ENCODE measurements around the gene APC2. TPM values are rescaled to one million over a fixed set of nuclear protein-coding genes. Genes with fewer than 3 reads are reported as not detected.

APC2 gene
- total RNA-seq, 4 donors from 2014 or later, result under 0.01 TPM; not detected in 3

DNA sequence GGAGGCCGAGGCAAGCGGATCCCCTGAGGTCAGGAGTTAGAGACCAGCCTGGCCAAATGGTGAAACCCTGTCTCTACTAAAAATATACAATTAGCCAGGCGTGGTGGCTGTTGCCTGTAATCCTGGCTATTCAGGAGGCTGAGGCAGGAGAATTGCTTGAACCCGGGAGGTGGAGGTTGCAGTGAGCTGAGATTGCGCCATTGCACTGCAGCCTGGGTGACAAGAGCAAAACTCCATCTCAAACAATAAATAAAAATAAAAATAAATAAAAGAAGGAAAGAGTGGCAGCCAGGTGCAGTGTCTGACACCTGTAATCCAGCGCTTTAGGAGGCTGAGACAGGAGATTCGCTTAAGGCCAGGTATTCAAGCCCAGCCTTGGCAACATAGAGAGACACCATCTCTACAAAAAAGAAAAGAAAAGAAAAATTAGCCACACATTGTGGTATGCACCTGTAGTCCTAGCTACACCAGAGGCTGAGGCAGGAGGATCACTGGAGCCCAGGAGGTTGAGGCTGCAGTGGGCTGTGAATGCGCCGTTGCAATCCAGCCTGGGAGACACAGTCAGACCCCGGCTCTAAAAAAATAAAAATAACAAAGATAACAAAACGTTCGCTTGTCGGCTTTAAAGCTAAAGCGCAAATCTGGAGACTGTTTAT lies 52.6 kb downstream of the APC2 start:
- peak overlapping the region in 2 of 4 donors; percentile 19 to 50 for H3K4me3 ChIP-seq
- no peak for DNase-seq
- intact Hi-C loops (cut with DNase I), result no loop called here
- H3K36me3 ChIP-seq, result peaks cover 0 to 16% (median 0%) of the 10 kb centered on the region in 3 donors
- peaks cover 0 to 39% (median 6%) of the 10 kb centered on the region in 4 donors for H3K27me3 ChIP-seq
- no peaks in the 10 kb centered on the region for H3K9me3 ChIP-seq
- 40 to 57% methylated on average over 11 to 14 of the region's 14 CpGs for WGBS, 2 donors
- no peak overlapping the region for H3K27ac ChIP-seq
- no peak for TF ChIP-seq POLR2A (IDR thresholded peaks at IDR 0.05)
- TF ChIP-seq, protein P1, sequence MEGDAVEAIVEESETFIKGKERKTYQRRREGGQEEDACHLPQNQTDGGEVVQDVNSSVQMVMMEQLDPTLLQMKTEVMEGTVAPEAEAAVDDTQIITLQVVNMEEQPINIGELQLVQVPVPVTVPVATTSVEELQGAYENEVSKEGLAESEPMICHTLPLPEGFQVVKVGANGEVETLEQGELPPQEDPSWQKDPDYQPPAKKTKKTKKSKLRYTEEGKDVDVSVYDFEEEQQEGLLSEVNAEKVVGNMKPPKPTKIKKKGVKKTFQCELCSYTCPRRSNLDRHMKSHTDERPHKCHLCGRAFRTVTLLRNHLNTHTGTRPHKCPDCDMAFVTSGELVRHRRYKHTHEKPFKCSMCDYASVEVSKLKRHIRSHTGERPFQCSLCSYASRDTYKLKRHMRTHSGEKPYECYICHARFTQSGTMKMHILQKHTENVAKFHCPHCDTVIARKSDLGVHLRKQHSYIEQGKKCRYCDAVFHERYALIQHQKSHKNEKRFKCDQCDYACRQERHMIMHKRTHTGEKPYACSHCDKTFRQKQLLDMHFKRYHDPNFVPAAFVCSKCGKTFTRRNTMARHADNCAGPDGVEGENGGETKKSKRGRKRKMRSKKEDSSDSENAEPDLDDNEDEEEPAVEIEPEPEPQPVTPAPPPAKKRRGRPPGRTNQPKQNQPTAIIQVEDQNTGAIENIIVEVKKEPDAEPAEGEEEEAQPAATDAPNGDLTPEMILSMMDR (IDR thresholded peaks at IDR 0.05), result no peak
- H3K4me1 ChIP-seq, result peaks cover 15 to 38% (median 18%) of the 10 kb centered on the region in 3 donors

DNA sequence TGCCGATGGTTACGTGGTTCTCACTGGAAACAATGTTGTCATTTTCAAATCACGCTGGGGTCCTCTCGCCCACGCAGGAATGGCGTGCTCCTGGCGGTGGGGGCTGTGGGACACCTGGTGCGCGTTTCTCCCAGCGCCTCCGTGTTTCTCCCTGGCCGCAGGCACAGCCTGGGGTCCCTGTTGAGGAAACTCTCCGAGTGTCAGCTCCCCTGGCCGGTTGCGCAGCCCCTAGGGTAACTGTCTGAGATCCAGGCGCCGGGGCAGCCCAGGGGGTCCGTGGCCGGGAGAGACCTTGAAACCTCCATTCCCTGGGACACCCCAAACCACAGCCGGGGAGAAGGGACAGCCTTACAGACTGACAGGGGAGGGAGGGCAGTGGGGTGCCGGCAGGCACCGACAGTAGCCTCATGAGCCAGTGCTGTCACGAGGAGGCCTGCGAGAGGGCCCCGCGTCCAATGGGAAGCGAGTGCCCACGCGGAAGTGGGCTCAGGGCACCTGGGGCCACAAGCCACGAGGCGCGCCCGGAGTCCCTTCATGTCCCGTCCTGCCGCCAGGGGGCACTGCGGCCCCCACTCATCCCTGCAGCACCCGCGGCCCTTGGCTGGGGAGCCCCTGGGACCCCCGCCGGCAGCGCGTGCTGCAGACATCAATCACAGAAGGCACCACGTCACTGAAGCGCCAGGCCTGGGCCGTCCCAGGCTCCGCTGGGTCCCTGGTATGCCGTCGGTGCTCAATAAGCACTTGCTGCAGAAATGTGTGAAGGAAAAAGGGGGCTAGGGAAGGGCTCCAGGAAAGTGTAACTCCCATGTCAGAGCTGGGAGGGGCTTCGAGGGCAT lies 53.4 kb downstream of the APC2 start:
- WGBS, 2 donors, result 4 to 14% methylated on average over 10 to 32 of the region's 49 CpGs
- Histone ChIP-seq H3K9me3 (no peaks in the 10 kb centered on the region), H3K27ac (no peak overlapping the region), H3K27me3 (peaks cover 0 to 33% (median 6%) of the 10 kb centered on the region in 4 donors), H3K4me3 (peak overlapping the region in 3 of 4 donors; percentile 19 to 50 (median 32)), H3K4me1 (peaks cover 17 to 45% (median 18%) of the 10 kb centered on the region in 3 donors), H3K36me3 (peaks cover 0 to 16% (median 0%) of the 10 kb centered on the region in 3 donors)
- DNase-seq, result no peak
- intact Hi-C loops (cut with DNase I), result no loop called here
- TF ChIP-seq POLR2A (IDR thresholded peaks at IDR 0.05), result no peak
- TF ChIP-seq, protein P1 (IDR thresholded peaks at IDR 0.05), result peak; percentile 52 to 79 (median 66)

DNA sequence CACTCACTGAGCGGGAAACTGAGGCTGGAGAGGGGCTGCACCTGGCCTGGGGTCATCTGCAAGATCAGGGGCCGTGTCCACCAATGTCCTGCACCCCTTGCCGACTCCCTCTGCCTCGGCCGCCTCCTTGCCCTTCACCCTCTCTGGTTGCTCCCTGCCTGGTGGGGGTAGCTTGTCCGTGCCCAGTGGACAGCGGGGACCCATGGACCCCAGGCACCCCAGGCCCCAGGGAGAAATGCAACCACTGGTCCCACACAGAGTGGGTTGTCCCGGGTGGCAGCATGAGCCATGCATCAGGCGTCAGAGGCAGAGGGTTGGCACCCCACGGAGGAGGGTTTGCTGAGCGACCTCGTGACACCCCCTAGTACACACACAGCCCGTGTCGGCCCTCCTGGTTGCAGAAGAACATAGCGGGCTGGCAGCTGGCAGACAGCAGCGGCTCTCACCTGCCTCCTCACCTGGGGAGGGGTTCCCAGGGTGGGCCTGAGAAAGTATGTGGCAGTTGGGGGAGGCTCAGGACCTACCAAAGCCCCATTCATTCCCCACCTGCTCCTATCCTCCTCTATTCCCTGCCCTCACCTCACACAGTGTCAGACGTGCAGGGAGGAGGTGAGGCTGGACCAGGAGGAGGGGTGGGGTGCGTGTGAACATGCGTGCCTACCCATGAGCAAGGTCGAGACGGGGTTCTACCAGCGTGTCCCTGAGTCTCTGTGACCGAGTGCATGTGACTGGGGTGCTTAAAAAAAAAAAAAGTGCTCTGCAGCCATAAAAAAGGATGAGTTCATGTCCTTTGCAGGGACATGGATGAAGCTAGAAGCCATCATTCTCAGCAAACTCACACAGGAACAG lies 54.2 kb downstream of the APC2 start:
- peak overlapping the region in 1 of 4 donors; percentile 32 for H3K4me3 ChIP-seq
- DNase-seq, result no peak
- TF ChIP-seq, protein P1 (IDR thresholded peaks at IDR 0.05), result no peak
- no peak for TF ChIP-seq POLR2A (IDR thresholded peaks at IDR 0.05)
- no peak overlapping the region for H3K27ac ChIP-seq
- H3K36me3 ChIP-seq, result peaks cover 0 to 16% (median 0%) of the 10 kb centered on the region in 3 donors
- H3K9me3 ChIP-seq, result no peaks in the 10 kb centered on the region
- H3K27me3 ChIP-seq, result peaks cover 0 to 33% (median 6%) of the 10 kb centered on the region in 4 donors
- H3K4me1 ChIP-seq, result peaks cover 18 to 53% (median 19%) of the 10 kb centered on the region in 3 donors
- intact Hi-C loops (cut with DNase I), result no loop called here
- WGBS, 2 donors, result 70 to 74% methylated on average over 7 to 8 of the region's 23 CpGs

DNA sequence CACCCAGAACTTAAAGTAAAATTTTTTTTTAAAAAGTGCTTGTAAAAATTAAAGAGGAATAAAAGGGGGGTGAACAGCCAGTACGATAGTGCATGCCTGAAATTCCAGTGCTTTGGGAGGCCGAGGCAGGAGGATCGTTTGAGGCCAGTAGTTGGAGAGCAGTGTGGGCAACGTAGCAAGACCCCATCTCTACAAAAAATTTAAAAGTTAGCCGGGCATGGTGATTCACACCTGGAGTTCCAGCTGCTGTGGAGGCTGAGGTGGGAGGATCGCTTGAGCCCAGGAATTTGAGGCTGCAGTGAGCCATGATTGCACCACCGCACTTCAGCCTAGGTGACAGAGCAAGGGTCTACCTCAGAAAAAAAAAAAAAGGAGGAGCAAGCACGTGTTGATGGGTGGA lies 55.1 kb downstream of the APC2 start:
- Histone ChIP-seq H3K36me3 (peaks cover 0 to 16% (median 0%) of the 10 kb centered on the region in 3 donors), H3K4me3 (no peak overlapping the region), H3K27ac (no peak overlapping the region), H3K4me1 (peaks cover 19 to 62% (median 23%) of the 10 kb centered on the region in 3 donors), H3K9me3 (no peaks in the 10 kb centered on the region), H3K27me3 (peaks cover 0 to 32% (median 6%) of the 10 kb centered on the region in 4 donors)
- DNase-seq, result no peak
- TF ChIP-seq, protein P1 (IDR thresholded peaks at IDR 0.05), result no peak
- TF ChIP-seq POLR2A (IDR thresholded peaks at IDR 0.05), result no peak
- intact Hi-C loops (cut with DNase I), result no loop called here
- 78 to 81% methylated on average over 8 of the region's 8 CpGs for WGBS, 2 donors
